Endothelial cell of umbilical vein (primary cell): Measurements from ENCODE around the gene RPL13. TPM values are rescaled to one million over a fixed set of nuclear protein-coding genes. Genes with fewer than 3 reads are reported as not detected.

Source experiments
- BruUV-seq: library from RNA; stranded (reverse); fragments of 400-500 nt; replicated peaks from 2 replicates; lab custom pipeline; 2021; lab: Mats Ljungman, UMichigan
- CTCF ChIA-PET: fragments of 300-600, 350-600 bp; sonication (Branson Sonifier 250); formaldehyde crosslinking; loops from one replicate; lab custom pipeline; 2021; ENCODE audit warnings: antibody characterized with exemption, inconsistent platforms; lab: Charles Lee
- POLR2A ChIA-PET: fragments of 300-600, 350-600 bp; sonication (Branson Sonifier 250); formaldehyde crosslinking; loops from one replicate; lab custom pipeline; 2021; ENCODE audit warnings: antibody characterized with exemption, inconsistent platforms; lab: Charles Lee
- DNase-seq: peaks from one replicate; pipeline ENCODE4 v3.0.0-alpha.2; 2011; ENCODE audit warnings: low read depth, low spot score
- FAIRE-seq: peaks from 2 replicates; lab custom pipeline; 2011; peaks lifted over from hg19 to GRCh38; lab: Jason Lieb, UNC
- H2AFZ ChIP-seq: 2 replicates; pipeline ENCODE4 v1.6.0; 2012; ENCODE audit warnings: low read depth, low read length, control low read depth, inconsistent platforms
- H3K27ac ChIP-seq: 2 replicates; pipeline ENCODE4 v1.5.1; 2011; ENCODE audit warnings: low read depth, mild to moderate bottlenecking, control low read depth, low read length, moderate library complexity; ENCODE audit not compliant: insufficient read depth
- H3K27me3 ChIP-seq, 2 experiments: 2 replicates each; pipeline versions ENCODE4 v1.6.0 to v1.6.1; 2011; ENCODE audit warnings: low read length in 2 of 2, mixed read lengths in 1 of 2; ENCODE audit not compliant: control insufficient read depth in 2 of 2, insufficient read depth in 2 of 2
- H3K36me3 ChIP-seq, 2 experiments: 2 replicates in 1 of 2; 3 replicates in 1 of 2; pipeline ENCODE4 v1.5.1; 2011; ENCODE audit warnings: low read length in 2 of 2, mild to moderate bottlenecking in 1 of 2, moderate library complexity in 1 of 2; ENCODE audit not compliant: control insufficient read depth in 2 of 2, insufficient read depth in 2 of 2; ENCODE audit errors: extremely low read depth in 1 of 2
- H3K4me1 ChIP-seq: 3 replicates; pipeline ENCODE4 v1.5.1; 2011; ENCODE audit warnings: mild to moderate bottlenecking, low read length; ENCODE audit not compliant: control insufficient read depth, insufficient read depth; ENCODE audit errors: extremely low read depth
- H3K4me2 ChIP-seq: 2 replicates; pipeline ENCODE4 v1.6.1; 2011; ENCODE audit warnings: low read length, control low read depth, mixed read lengths; ENCODE audit not compliant: insufficient read depth
- H3K4me3 ChIP-seq, 3 experiments: fragments of 200-600 bp in 1 of 3; sonication (generic), shearing (Covaris generic) in 1 of 3; replicated peaks in 1 of 3; 2 replicates each; pipeline ENCODE4 v1.5.1; 2011 to 2016; ENCODE audit warnings: control low read depth in 3 of 3, low read length in 3 of 3, mild to moderate bottlenecking in 2 of 3, inconsistent platforms in 1 of 3, low read depth in 1 of 3, moderate library complexity in 1 of 3; ENCODE audit not compliant: insufficient read depth in 1 of 3
- H3K79me2 ChIP-seq: 2 replicates; pipeline ENCODE4 v1.6.0; 2012; ENCODE audit warnings: low read length, inconsistent platforms; ENCODE audit not compliant: control insufficient read depth, insufficient read depth
- H3K9ac ChIP-seq: replicated peaks from 2 replicates; pipeline ENCODE3; 2011; ENCODE audit warnings: low read length, control low read depth; ENCODE audit not compliant: insufficient read depth; ENCODE audit errors: extremely low read depth
- H3K9me1 ChIP-seq: replicated peaks from 3 replicates; pipeline ENCODE4 v1.6.0; 2011; ENCODE audit warnings: mild to moderate bottlenecking, low read length; ENCODE audit not compliant: control insufficient read depth, insufficient read depth; ENCODE audit errors: extremely low read depth
- H3K9me3 ChIP-seq: replicated peaks from 2 replicates; pipeline ENCODE4 v1.5.1; 2012; ENCODE audit warnings: low read length, inconsistent platforms; ENCODE audit not compliant: control insufficient read depth, insufficient read depth
- H4K20me1 ChIP-seq: replicated peaks from 2 replicates; pipeline ENCODE3; 2011; ENCODE audit warnings: mild to moderate bottlenecking, low read length; ENCODE audit not compliant: control insufficient read depth, insufficient read depth; ENCODE audit errors: extremely low read depth
- CTCF ChIP-seq, 2 donors: IDR thresholded peaks; 1 replicate in 1 of 2; 2 replicates in 1 of 2; pipeline ENCODE4 v1.5.1; 2011; ENCODE audit warnings: low read length in 2 of 2, mild to moderate bottlenecking in 2 of 2, moderate library complexity in 2 of 2, control low read depth in 1 of 2, inconsistent platforms in 1 of 2, low read depth in 1 of 2; ENCODE audit not compliant: insufficient read depth in 1 of 2; ENCODE audit errors: extremely low read depth in 1 of 2
- EZH2 ChIP-seq: IDR thresholded peaks from 2 replicates; pipeline ENCODE4 v1.6.1; 2012; ENCODE audit warnings: borderline replicate concordance, low read depth, mild to moderate bottlenecking, moderate library complexity, low read length, inconsistent platforms; ENCODE audit not compliant: severe bottlenecking
- FOS ChIP-seq: IDR thresholded peaks from 2 replicates; pipeline ENCODE4 v1.6.1; 2011; ENCODE audit warnings: mild to moderate bottlenecking, low read length, moderate library complexity, borderline replicate concordance; ENCODE audit not compliant: insufficient read depth
- GATA2 ChIP-seq: IDR thresholded peaks from 2 replicates; pipeline ENCODE4 v1.7.0; 2011; ENCODE audit warnings: low read depth, mild to moderate bottlenecking, moderate library complexity, mixed read lengths, low read length; ENCODE audit not compliant: insufficient read length, insufficient read depth
- MAX ChIP-seq: IDR thresholded peaks from 2 replicates; pipeline ENCODE4 v1.6.1; 2011; ENCODE audit not compliant: insufficient read depth, insufficient read length
- POLR2AphosphoS5 ChIP-seq: IDR thresholded peaks from 2 replicates; pipeline ENCODE4 v1.6.1; 2012; ENCODE audit warnings: low read depth, mild to moderate bottlenecking, control low read depth, low read length, moderate library complexity; ENCODE audit not compliant: insufficient read depth
- dilution Hi-C: fragments of 300-500 bp; cut with MboI; formaldehyde crosslinking; loops from one replicate; pipeline ENCODE4 v1.15.0; 2019; ENCODE audit warnings: low sequenced_read_pairs; ENCODE audit not compliant: extremely low pct_ligation_motif_present
- intact Hi-C: fragments of 100-400 bp; cut with micrococcal nuclease; formaldehyde crosslinking; loops from one replicate; pipeline ENCODE4 v1.10.0; 2022
- polyA plus RNA-seq, 4 experiments: library from polyadenylated mRNA; depleted of rRNA in 3 of 4; stranded (reverse) in 3 of 4; unstranded in 1 of 4; fragments of >200 nt; gene quantifications; 2 replicates each; pipeline versions ENCODE4 v1.2.1 to v1.2.3, GENCODE V29; 2011 to 2012; ENCODE audit warnings: missing spikeins in 1 of 4
- total RNA-seq: library from RNA; stranded (reverse); gene quantifications from 2 replicates; pipeline ENCODE4 v1.2.3, GENCODE V29; 2021

The RPL13 gene
- total and polyA plus RNA-seq, 2 donors (not counting 3 experiments of a cell fraction or from before 2014, with no cell fraction given) = 1,463 to 5,670 TPM

GRCh38 chr16:89606006-89606405 lies 45.5 kb downstream of the RPL13 start:
- dilution Hi-C loops = no loop called here
- POLR2A ChIA-PET = no interaction called here
- Histone ChIP-seq H3K9ac (no peak overlapping the region), H3K4me2 (no peak overlapping the region), H3K9me1 (no peaks in the 10 kb centered on the region), H3K27me3 (no peaks in the 10 kb centered on the region), H3K4me1 (peaks cover 11% of the 10 kb centered on the region), H2AFZ (no peak overlapping the region), H3K36me3 (no peaks in the 10 kb centered on the region), H4K20me1 (no peaks in the 10 kb centered on the region), H3K4me3 (no peak overlapping the region), H3K79me2 (no peaks in the 10 kb centered on the region), H3K9me3 (no peaks in the 10 kb centered on the region), H3K27ac (no peak overlapping the region)
- CTCF ChIA-PET = interaction anchor here (2.5 kb wide), 1 partner anchor 10 kb away, joined by 10 read pairs; no protein-coding TSS in a partner anchor
- TF ChIP-seq EZH2 = no peak
- TF ChIP-seq CTCF (IDR thresholded peaks at IDR 0.05; ENCODE audit: extremely low read depth in 1 of 2, insufficient read depth in 1 of 2, low read depth in 1 of 2, low read length in 2 of 2) = no peak
- no peak for TF ChIP-seq MAX
- TF ChIP-seq FOS = no peak
- TF ChIP-seq POLR2AphosphoS5 = no peak
- no peak for TF ChIP-seq GATA2
- FAIRE-seq (no peak), DNase-seq (no peak)
- intact Hi-C loops = no loop called here
- no TSS peak for BruUV-seq
